22Rv1 (cell line): Measurements from ENCODE around the gene IFT81.
A peak's percentile ranks its signal among the peaks of the same experiment; 100 is the strongest.
"Not testable (repeated sequence)": the region's sequence is repeated elsewhere in the genome, so short reads cannot be mapped to it uniquely, and the experiment has no call there.

ENCODE experiments used
- H3K27ac ChIP-seq: fragments of 450-650 bp; 2 replicates; pipeline ENCODE4 v1.5.1; 2017
- ZFX ChIP-seq: fragments of 450-650 bp; IDR thresholded peaks from 2 replicates; pipeline ENCODE4 v1.6.1; 2017; ENCODE audit warnings: antibody characterized with exemption, borderline replicate concordance
- TF ChIP-seq, protein P1 (sequence below): fragments of 450-650 bp; IDR thresholded peaks from 2 replicates; pipeline ENCODE4 v1.5.1; 2017; ENCODE audit warnings: mild to moderate bottlenecking

IFT81 gene, protein sequence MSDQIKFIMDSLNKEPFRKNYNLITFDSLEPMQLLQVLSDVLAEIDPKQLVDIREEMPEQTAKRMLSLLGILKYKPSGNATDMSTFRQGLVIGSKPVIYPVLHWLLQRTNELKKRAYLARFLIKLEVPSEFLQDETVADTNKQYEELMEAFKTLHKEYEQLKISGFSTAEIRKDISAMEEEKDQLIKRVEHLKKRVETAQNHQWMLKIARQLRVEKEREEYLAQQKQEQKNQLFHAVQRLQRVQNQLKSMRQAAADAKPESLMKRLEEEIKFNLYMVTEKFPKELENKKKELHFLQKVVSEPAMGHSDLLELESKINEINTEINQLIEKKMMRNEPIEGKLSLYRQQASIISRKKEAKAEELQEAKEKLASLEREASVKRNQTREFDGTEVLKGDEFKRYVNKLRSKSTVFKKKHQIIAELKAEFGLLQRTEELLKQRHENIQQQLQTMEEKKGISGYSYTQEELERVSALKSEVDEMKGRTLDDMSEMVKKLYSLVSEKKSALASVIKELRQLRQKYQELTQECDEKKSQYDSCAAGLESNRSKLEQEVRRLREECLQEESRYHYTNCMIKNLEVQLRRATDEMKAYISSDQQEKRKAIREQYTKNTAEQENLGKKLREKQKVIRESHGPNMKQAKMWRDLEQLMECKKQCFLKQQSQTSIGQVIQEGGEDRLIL

GRCh38 chr12:110124269-110124995 lies at the start of gene IFT81:
Gene IFT81, plus strand, starts transcription at chr12:110124357. Its CDS starts 3,024 bp downstream, at chr12:110127381.
- no peak for TF ChIP-seq ZFX
- TF ChIP-seq, protein P1, sequence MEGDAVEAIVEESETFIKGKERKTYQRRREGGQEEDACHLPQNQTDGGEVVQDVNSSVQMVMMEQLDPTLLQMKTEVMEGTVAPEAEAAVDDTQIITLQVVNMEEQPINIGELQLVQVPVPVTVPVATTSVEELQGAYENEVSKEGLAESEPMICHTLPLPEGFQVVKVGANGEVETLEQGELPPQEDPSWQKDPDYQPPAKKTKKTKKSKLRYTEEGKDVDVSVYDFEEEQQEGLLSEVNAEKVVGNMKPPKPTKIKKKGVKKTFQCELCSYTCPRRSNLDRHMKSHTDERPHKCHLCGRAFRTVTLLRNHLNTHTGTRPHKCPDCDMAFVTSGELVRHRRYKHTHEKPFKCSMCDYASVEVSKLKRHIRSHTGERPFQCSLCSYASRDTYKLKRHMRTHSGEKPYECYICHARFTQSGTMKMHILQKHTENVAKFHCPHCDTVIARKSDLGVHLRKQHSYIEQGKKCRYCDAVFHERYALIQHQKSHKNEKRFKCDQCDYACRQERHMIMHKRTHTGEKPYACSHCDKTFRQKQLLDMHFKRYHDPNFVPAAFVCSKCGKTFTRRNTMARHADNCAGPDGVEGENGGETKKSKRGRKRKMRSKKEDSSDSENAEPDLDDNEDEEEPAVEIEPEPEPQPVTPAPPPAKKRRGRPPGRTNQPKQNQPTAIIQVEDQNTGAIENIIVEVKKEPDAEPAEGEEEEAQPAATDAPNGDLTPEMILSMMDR = no peak
- peak within 1 kb of the TSS; percentile 59 for H3K27ac ChIP-seq

- H3K27ac ChIP-seq = no peak overlapping the region
- TF ChIP-seq, protein P1 = no peak
- no peak for TF ChIP-seq ZFX
Observed at GRCh38 chr12:110075880-110076279, 48.3 kb upstream of the IFT81 start.

DNA sequence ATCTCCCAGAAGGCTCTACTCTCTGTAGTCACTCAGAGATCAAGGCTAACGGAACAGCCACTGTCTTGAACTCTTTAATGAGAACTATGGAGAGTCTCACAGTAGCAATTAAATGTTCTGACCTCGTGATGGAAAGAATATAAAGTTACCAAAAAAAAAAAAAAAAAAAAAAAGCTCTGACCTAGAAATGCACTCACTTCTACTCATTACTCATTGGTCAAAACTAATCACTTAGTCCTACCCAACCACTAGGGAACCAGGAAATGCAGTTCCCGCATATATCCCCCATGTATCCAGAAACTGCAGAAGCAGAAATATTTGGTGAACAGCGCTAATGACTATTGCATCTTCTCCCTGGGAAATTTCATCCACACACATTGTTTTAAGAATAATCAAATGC lies 46.4 kb upstream of the IFT81 start:
- TF ChIP-seq ZFX = no peak
- TF ChIP-seq, protein P1 = no peak
- H3K27ac ChIP-seq = no peak overlapping the region

GRCh38 chr12:110079477-110080400 lies 44.4 kb upstream of the IFT81 start:
- TF ChIP-seq ZFX = no peak
- no peak overlapping the region for H3K27ac ChIP-seq

GRCh38 chr12:110080410-110080809 lies 43.7 kb upstream of the IFT81 start:
- TF ChIP-seq, protein P1 = no peak
- no peak for TF ChIP-seq ZFX
- no peak overlapping the region for H3K27ac ChIP-seq

- no peak for TF ChIP-seq ZFX
- TF ChIP-seq, protein P1 = no peak
- no peak overlapping the region for H3K27ac ChIP-seq
Observed at GRCh38 chr12:110084314-110085015, 39.7 kb upstream of the IFT81 start.

- H3K27ac ChIP-seq = not testable (repeated sequence)
Observed at GRCh38 chr12:110088216-110088615, 35.9 kb upstream of the IFT81 start.
